Measurements from ENCODE around the gene SFXN5.

GRCh38 chr2:72991980-72992733 lies 79.4 kb downstream of the SFXN5 start:
- no peak for TF ChIP-seq JUN (IDR thresholded peaks at IDR 0.05; ENCODE audit: low read depth, low read length)
- no peak for TF ChIP-seq POLR2A (IDR thresholded peaks at IDR 0.05; ENCODE audit: control extremely low read depth in 1 of 2, low read depth in 2 of 2, low read length in 2 of 2)
- TF ChIP-seq YY1 (IDR thresholded peaks at IDR 0.05; ENCODE audit: low read depth, low read length) = no peak
- TF ChIP-seq SP2 (IDR thresholded peaks at IDR 0.05; ENCODE audit: low read length) = no peak
